Stimulated activated CD4-positive, alpha-beta T cell treated with anti-CD3 and anti-CD28 coated beads, Interleukin-4, amount 100 ng/mL, for 1 hour (primary cell): ENCODE data around the gene AMN1.

Experiments used
- DNase-seq: peaks from one replicate; pipeline ENCODE4 v3.0.0-alpha.2; 2020

The AMN1 gene

DNA sequence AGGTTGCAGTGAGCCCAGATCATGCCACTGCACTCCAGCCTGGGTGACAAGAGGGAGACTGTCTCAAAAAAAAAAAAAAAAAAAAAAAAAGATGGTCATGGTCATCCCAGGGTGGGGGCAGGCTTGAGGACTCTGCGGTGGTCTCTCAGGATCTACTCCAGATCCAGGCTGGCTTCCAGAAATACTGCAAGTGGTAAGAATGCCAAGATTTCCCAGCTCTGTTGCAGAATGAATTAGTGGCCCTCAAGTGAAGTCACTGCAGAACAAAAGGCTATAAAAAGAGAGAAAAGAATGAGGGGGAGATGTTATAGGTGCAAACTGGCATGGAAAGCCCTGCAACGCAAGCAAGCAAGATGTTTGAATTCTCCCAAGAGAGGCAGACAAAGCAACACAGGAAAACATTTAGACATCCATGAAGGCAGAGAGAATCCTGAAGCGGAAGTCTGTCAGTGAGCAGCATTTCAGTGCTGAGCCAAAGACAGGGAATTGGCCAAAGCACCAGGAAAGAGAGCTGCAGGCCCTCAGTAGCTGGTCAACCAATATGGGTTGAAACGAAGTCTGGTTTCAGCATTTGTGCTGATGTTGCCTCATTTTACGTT, 101.3 kb downstream of the AMN1 start:
- no peak for DNase-seq

DNA sequence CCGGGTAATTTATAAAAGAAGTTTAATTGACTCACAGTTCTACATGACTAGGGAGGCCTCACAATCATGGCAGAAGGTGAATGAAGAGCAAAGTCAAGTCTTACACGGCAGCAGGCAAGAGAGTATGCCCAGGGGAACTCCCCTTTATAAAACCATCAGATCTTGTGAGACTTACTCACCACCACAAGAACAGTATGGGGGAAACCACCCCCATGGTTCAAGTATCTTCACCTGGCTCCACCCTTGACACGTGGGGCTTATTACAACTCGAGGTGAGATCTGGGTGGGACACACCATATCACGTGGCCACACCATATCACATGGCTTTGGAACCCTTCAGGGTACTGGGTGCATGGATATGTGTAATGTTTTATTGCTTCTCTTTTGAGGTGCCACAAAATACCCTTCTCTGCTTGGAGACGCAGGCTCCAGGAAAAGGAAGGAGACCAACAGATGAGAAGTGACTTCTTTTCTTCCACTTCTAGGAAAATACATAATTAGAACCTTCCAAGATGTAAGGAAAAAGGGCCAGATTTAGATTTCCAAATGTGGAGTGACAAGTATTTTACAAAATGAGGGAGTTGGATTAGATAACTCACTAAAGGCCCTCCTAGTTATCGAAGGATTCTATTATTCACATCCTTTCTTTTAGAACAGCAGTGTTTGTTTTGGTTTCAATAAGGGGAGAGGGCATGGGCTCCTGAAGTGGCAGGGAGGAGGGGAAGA, 102.4 kb downstream of the AMN1 start:
- DNase-seq: no peak

DNA sequence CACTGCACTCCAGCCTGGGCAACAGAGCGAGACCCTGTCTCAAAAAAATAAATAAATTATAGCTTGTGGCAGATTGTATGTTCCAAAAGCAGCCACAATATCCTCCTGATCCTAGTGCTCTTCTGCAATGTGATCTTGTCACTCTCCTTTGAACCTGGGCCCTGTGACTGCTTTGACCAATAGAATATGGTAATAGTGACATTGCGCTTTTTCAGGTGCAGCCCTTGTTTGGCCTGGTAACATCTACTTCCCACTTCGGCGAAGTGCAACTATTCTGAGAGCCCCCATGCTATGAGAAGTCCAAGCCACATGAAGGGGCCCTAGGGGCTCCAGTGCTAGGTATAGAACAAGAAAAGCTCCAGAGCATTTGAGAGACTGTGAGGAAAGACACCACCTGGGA, 106.8 kb downstream of the AMN1 start:
- DNase-seq: no peak
